Erythroblast (primary cell): ENCODE measurements around the gene ASB1.

Experiments
- GATA1 ChIP-seq: IDR thresholded peaks from 2 replicates; pipeline ENCODE4 v1.6.1; 2011; ENCODE audit warnings: low read depth, mild to moderate bottlenecking, control low read depth, low read length, moderate library complexity
- POLR2A ChIP-seq: IDR thresholded peaks from 2 replicates; pipeline ENCODE4 v1.6.1; 2011; ENCODE audit warnings: mild to moderate bottlenecking, low read length

- TF ChIP-seq POLR2A (no peak), GATA1 (no peak)
These were observed 48.3 kb upstream of the ASB1 start for GRCh38 chr2:238378230-238379095.
